WTC11 (cell line): ENCODE data around the gene RNF121.

Experiments
- CREB1 ChIP-seq: sonication (generic); formaldehyde crosslinking; IDR thresholded peaks from 2 replicates; pipeline ENCODE4 v1.8.0; 2023; ENCODE audit warnings: mild to moderate bottlenecking, missing genetic modification reagents
- CTCF ChIP-seq: fragments of 200-600 bp; IDR thresholded peaks from 2 replicates; pipeline ENCODE4 v1.8.0; 2022; ENCODE audit warnings: antibody characterized with exemption
- E2F4 ChIP-seq: sonication (generic); formaldehyde crosslinking; IDR thresholded peaks from 2 replicates; pipeline ENCODE4 v1.8.1; 2022; ENCODE audit warnings: low read depth, mild to moderate bottlenecking, moderate library complexity, missing genetic modification reagents, borderline replicate concordance
- ESRRA ChIP-seq: sonication (generic); formaldehyde crosslinking; IDR thresholded peaks from 2 replicates; pipeline ENCODE4 v1.8.1; 2022; ENCODE audit warnings: mild to moderate bottlenecking, missing genetic modification reagents, borderline replicate concordance
- NR3C1 ChIP-seq: sonication (generic); formaldehyde crosslinking; conservative IDR thresholded peaks from 2 replicates; pipeline ENCODE4 v1.8.1; 2023; ENCODE audit warnings: low read depth, mild to moderate bottlenecking, missing genetic modification reagents
- RORB ChIP-seq: fragments of 250-450 bp; sonication (Bioruptor Pico); IDR thresholded peaks from 2 replicates; pipeline ENCODE4 v1.9.0; 2021; ENCODE audit warnings: mild to moderate bottlenecking
- SP1 ChIP-seq: sonication (generic); formaldehyde crosslinking; conservative IDR thresholded peaks from 2 replicates; pipeline ENCODE4 v1.8.1; 2022; ENCODE audit warnings: missing genetic modification reagents
- TCF7 ChIP-seq: sonication (generic); formaldehyde crosslinking; IDR thresholded peaks from 2 replicates; pipeline ENCODE4 v1.8.0; 2022; ENCODE audit warnings: mild to moderate bottlenecking, low read depth, missing genetic modification reagents, moderate library complexity
- ZNF138 ChIP-seq: sonication (generic); formaldehyde crosslinking; conservative IDR thresholded peaks from 2 replicates; pipeline ENCODE4 v1.8.1; 2022; ENCODE audit warnings: mild to moderate bottlenecking, moderate library complexity, missing genetic modification reagents
- ZNF317 ChIP-seq: sonication (generic); formaldehyde crosslinking; IDR thresholded peaks from 2 replicates; pipeline ENCODE4 v1.8.1; 2023; ENCODE audit warnings: low read depth, mild to moderate bottlenecking, moderate library complexity, missing genetic modification reagents, borderline replicate concordance
- ZNF416 ChIP-seq: fragments of 250-450 bp; sonication (Bioruptor Pico); IDR thresholded peaks from 2 replicates; pipeline ENCODE4 v1.9.0; 2021; ENCODE audit warnings: mild to moderate bottlenecking, inconsistent platforms

DNA sequence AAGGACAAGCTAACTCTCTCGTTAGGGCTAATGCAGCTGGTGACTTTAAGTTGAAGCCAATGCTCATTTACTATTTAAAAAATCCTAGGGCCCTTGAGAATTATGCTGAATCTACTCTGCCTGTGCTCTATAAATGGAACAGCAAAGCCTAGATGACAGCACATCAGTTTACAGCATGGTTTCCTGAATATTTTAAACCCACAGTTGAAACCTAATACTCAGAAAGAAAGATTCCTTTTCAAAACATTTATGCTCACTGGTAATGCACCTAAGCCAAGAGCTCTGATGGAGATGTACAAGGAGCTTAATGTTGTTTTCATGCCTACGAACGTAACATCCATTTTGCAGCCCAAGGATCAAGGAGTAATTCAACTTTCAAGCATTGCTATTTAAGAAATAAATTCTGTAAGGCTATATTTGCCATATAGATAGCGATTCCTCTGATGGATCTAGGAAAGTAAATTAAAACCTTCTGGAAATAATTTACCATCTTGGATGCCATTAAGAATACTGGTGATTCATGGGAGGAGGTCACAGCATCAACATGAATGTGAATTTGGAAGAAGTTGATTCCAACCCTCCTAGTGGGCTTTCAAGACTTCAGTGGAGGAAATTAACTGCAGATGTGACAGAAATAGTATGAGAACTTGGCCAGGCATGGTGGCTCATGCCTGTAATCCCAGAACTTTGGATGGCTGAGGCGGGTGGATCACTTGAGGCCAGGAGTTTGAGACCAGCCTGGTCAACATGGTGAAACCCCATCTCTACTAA, 14.9 kb upstream of the RNF121 start:
- TF ChIP-seq CTCF, result no peak
- TF ChIP-seq ZNF317 (CRISPR knock-in tag), result no peak
- TF ChIP-seq TCF7, result no peak
- TF ChIP-seq NR3C1 (CRISPR knock-in tag), result no peak
- no peak for TF ChIP-seq CREB1 (CRISPR knock-in tag)
- no peak for TF ChIP-seq ESRRA (CRISPR knock-in tag)
- no peak for TF ChIP-seq SP1 (CRISPR knock-in tag)
- TF ChIP-seq RORB (CRISPR knock-in tag), result no peak
- no peak for TF ChIP-seq ZNF138 (CRISPR knock-in tag)
- no peak for TF ChIP-seq ZNF416
- no peak for TF ChIP-seq E2F4 (CRISPR knock-in tag)
